ENCODE data around the gene COA3. TPM values are rescaled to one million over a fixed set of nuclear protein-coding genes. Genes with fewer than 3 reads are reported as not detected.

The COA3 gene
- total RNA-seq, 2 donors from 2014 or later: 142 to 167 TPM

- DNase-seq: no peak
- ATAC-seq: no peak
- intact Hi-C loops (cut with DNase I, micrococcal nuclease): loop anchor here in 1 of 2 donors (10.0 kb wide), 1 partner anchor 113 kb away; no protein-coding TSS in a partner anchor
Measured at GRCh38 chr17:42827472-42827871, 29.0 kb upstream of the COA3 start.

GRCh38 chr17:42821176-42821575, 22.7 kb upstream of the COA3 start:
- DNase-seq (no peak), ATAC-seq (no peak)
- intact Hi-C loops (cut with DNase I, micrococcal nuclease): loop anchor here in 1 of 2 donors (10.0 kb wide), 1 partner anchor 106 kb away; no protein-coding TSS in a partner anchor

- intact Hi-C loops (cut with DNase I, micrococcal nuclease): loop anchor here in 1 of 2 donors (10.0 kb wide), 1 partner anchor 105 kb away; no protein-coding TSS in a partner anchor
- DNase-seq (peak; percentile 49 to 77), ATAC-seq (no peak)
Measured at GRCh38 chr17:42819939-42820535, 21.5 kb upstream of the COA3 start.

- no peak for ATAC-seq
- DNase-seq: no peak
- intact Hi-C loops (cut with DNase I, micrococcal nuclease): no loop called here
Measured at GRCh38 chr17:42818379-42818778, 19.9 kb upstream of the COA3 start.

GRCh38 chr17:42817866-42818265, 19.4 kb upstream of the COA3 start:
- intact Hi-C loops (cut with DNase I, micrococcal nuclease): no loop called here
- no peak for DNase-seq
- ATAC-seq: no peak

- no peak for ATAC-seq
- intact Hi-C loops (cut with DNase I, micrococcal nuclease): no loop called here
- no peak for DNase-seq
Measured at GRCh38 chr17:42814633-42815399, 16.3 kb upstream of the COA3 start.

GRCh38 chr17:42809250-42809649, 10.7 kb upstream of the COA3 start:
- intact Hi-C loops (cut with DNase I, micrococcal nuclease): no loop called here
- no peak for ATAC-seq
- DNase-seq: no peak

GRCh38 chr17:42806249-42806648, 7.7 kb upstream of the COA3 start:
- intact Hi-C loops (cut with DNase I, micrococcal nuclease): no loop called here
- ATAC-seq: peak; percentile 73
- no peak for DNase-seq

- peak; percentile 54 for ATAC-seq
- no peak for DNase-seq
- intact Hi-C loops (cut with DNase I, micrococcal nuclease): no loop called here
Measured at GRCh38 chr17:42804918-42805367, 6.4 kb upstream of the COA3 start.

GRCh38 chr17:42803074-42803883, 4.8 kb upstream of the COA3 start:
- intact Hi-C loops (cut with DNase I, micrococcal nuclease): no loop called here
- DNase-seq: no peak

GRCh38 chr17:42798011-42798382, 507 bp downstream of the COA3 start:
- DNase-seq: no peak
- intact Hi-C loops (cut with DNase I, micrococcal nuclease): no loop called here

More at GRCh38 chr17:42803074-42803883, 4.8 kb upstream of the COA3 start:
- ATAC-seq: peak; percentile 18

GRCh38 chr17:42797067-42798007, 1.2 kb downstream of the COA3 start:
- intact Hi-C loops (cut with DNase I, micrococcal nuclease): no loop called here
- peak; percentile 69 for ATAC-seq
- peak; percentile 67 to 73 for DNase-seq

More at GRCh38 chr17:42798011-42798382, 507 bp downstream of the COA3 start:
- peak; percentile 8 for ATAC-seq

GRCh38 chr17:42796066-42796758, 2.3 kb downstream of the COA3 start:
- DNase-seq: no peak
- intact Hi-C loops (cut with DNase I, micrococcal nuclease): no loop called here

GRCh38 chr17:42795465-42795864, 3.0 kb downstream of the COA3 start:
- ATAC-seq (peak; percentile 28), DNase-seq (no peak)
- intact Hi-C loops (cut with DNase I, micrococcal nuclease): no loop called here

More at GRCh38 chr17:42796066-42796758, 2.3 kb downstream of the COA3 start:
- no peak for ATAC-seq

GRCh38 chr17:42795061-42795460, 3.4 kb downstream of the COA3 start:
- intact Hi-C loops (cut with DNase I, micrococcal nuclease): no loop called here
- ATAC-seq (no peak), DNase-seq (no peak)

GRCh38 chr17:42792545-42792944, 6.0 kb downstream of the COA3 start:
- intact Hi-C loops (cut with DNase I, micrococcal nuclease): no loop called here
- ATAC-seq (no peak), DNase-seq (no peak)

- intact Hi-C loops (cut with DNase I, micrococcal nuclease): no loop called here
- DNase-seq: no peak
- ATAC-seq: no peak
Measured at GRCh38 chr17:42791948-42792347, 6.6 kb downstream of the COA3 start.

- intact Hi-C loops (cut with DNase I, micrococcal nuclease): no loop called here
- DNase-seq: no peak
- ATAC-seq: no peak
Measured at GRCh38 chr17:42787266-42787665, 11.2 kb downstream of the COA3 start.
